Parietal lobe (tissue), 1 donor: Measurements from ENCODE around the gene SGK2. TPM values are rescaled to one million over a fixed set of nuclear protein-coding genes. Genes with fewer than 3 reads are reported as not detected.

ENCODE experiments used
- total RNA-seq: library from RNA; depleted of rRNA; stranded (reverse); fragments of >200 nt; gene quantifications from one replicate; pipeline ENCODE4 v1.2.3, GENCODE V29; 2014

The SGK2 gene
- total RNA-seq = 3.1 TPM

GRCh38 chr20:43558412-43559146 is at the start of gene SGK2:
Gene SGK2 (plus strand): TSS chr20:43559027. CDS start chr20:43566496, 7,469 bp downstream.

GRCh38 chr20:43590392-43591303 is 31.8 kb downstream of the SGK2 start, which contains the start of gene IFT52:
Gene IFT52 (plus strand): TSS chr20:43590937. CDS start chr20:43594699, 3,762 bp downstream.

Other genes starting within 250 kb of the SGK2 start
- 63.2 TPM for gene SRSF6, start 101.1 kb upstream of the SGK2 start, total RNA-seq
- gene L3MBTL1, start 51.3 kb upstream of the SGK2 start, total RNA-seq = 79.5 TPM
- gene IFT52, start 31.9 kb downstream of the SGK2 start, total RNA-seq = 52.0 TPM
- 2.2 TPM for gene MYBL2, start 108.1 kb downstream of the SGK2 start, total RNA-seq
- gene GTSF1L, start 168.0 kb downstream of the SGK2 start, total RNA-seq = not detected